NCI-H2081 (cell line): ENCODE measurements around the gene ENPEP.

ENCODE experiments used
- DNase-seq, 2 experiments: peaks; one replicate each; lab custom pipeline; 2025; lab: John Stamatoyannopoulos, UW

Gene ENPEP

GRCh38 chr4:110602061-110602460 is 126.1 kb downstream of the ENPEP start:
- DNase-seq = no peak

- DNase-seq = no peak
Measured at GRCh38 chr4:110605077-110605476, 129.1 kb downstream of the ENPEP start.

GRCh38 chr4:110609044-110609750 is 133.2 kb downstream of the ENPEP start:
- DNase-seq = no peak

GRCh38 chr4:110610620-110610939 is 134.6 kb downstream of the ENPEP start:
- DNase-seq = no peak

- no peak for DNase-seq
Measured at GRCh38 chr4:110610940-110611831, 135.2 kb downstream of the ENPEP start.

- DNase-seq = no peak
Measured at GRCh38 chr4:110611968-110612447, 136.1 kb downstream of the ENPEP start.

- no peak for DNase-seq
Measured at GRCh38 chr4:110612631-110613269, 136.8 kb downstream of the ENPEP start.

GRCh38 chr4:110613745-110614144 is 137.8 kb downstream of the ENPEP start:
- DNase-seq = no peak

GRCh38 chr4:110614173-110614963 is 138.4 kb downstream of the ENPEP start:
- no peak for DNase-seq
